Activated naive CD8-positive, alpha-beta T cell treated with anti-CD3 and anti-CD28 coated beads, Interleukin-2, amount 50 U/mL, for 16 hours (primary cell): ENCODE results near the gene CALML6.

Experiments used
- DNase-seq: peaks from one replicate; pipeline ENCODE4 v3.0.0-alpha.2; 2020; ENCODE audit warnings: low read depth, low spot score

Gene CALML6

DNA sequence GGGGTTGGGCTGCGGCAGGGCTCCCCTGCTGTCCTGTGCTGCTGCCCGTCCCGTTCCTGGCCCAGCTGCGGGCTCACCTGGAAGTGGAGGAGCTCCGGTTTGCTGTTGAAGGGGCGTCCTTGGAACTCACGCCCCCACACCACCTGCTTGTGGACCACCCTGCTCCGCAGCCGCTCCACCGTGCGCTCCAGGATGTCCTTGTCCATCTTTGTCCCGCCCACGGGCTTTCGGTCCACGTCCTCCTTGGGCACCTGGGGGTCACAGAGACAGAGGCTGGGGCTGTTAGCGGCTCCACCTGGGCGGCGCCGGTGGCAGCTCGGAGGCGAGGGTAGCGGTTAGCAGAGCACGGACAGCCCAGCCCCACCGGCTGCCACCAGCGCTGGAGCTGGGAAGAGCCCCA lies 49.8 kb downstream of the CALML6 start:
- no peak for DNase-seq

DNA sequence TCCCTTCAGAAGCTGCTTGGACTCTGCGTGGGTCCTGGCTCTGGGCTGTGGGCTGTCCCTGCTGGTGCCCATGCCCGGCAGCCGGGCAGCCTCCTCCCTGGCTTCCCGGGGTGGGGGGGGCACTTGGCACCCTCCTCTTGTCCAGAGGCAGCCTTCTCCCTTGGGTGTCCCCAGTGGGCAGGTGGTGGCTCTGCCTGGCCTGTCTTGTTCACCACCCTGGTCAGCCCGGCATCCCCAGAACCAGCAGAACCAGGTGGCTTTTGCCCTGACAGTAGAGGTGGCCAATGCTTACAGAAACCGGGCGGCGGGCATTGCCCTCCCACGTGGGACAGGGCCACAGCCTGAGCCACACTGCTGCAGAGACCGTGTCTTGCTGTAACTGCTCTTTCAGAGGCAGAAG lies 50.5 kb downstream of the CALML6 start:
- DNase-seq: no peak

- no peak for DNase-seq
Measured at GRCh38 chr1:1966071-1966740, 51.1 kb downstream of the CALML6 start.
